H1 (cell line): ENCODE results near the gene FUNDC2. TPM values are rescaled to one million over a fixed set of nuclear protein-coding genes. Genes with fewer than 3 reads are reported as not detected.

ENCODE experiments used
- CTCF ChIA-PET: fragments of 300-600 bp; sonication (Branson Sonifier 250); formaldehyde crosslinking; loops from one replicate; lab custom pipeline; 2021; ENCODE audit not compliant: partially characterized antibody; lab: Charles Lee
- POLR2A ChIA-PET: fragments of 300-600 bp; sonication (Branson Sonifier 250); formaldehyde crosslinking; loops from one replicate; lab custom pipeline; 2021; ENCODE audit warnings: inconsistent platforms; ENCODE audit not compliant: partially characterized antibody; lab: Charles Lee
- DNase-seq, 2 experiments: peaks; one replicate each; pipeline versions ENCODE4 v3.0.0 to v3.0.0-alpha.2; 2010 to 2022; ENCODE audit warnings: low spot score in 2 of 2, low read depth in 1 of 2, mixed read lengths in 1 of 2
- FAIRE-seq: peaks from 2 replicates; lab custom pipeline; 2011; peaks lifted over from hg19 to GRCh38; lab: Jason Lieb, UNC
- H2AFZ ChIP-seq: 2 replicates; pipeline ENCODE4 v1.8.1; 2012; ENCODE audit warnings: low read length, inconsistent platforms
- H2AK5ac ChIP-seq: 2 replicates; pipeline ENCODE4 v1.6.1; 2013; ENCODE audit warnings: low read depth, low read length
- H2BK120ac ChIP-seq: replicated peaks from 2 replicates; pipeline ENCODE3; 2013; ENCODE audit warnings: low read depth, low read length, inconsistent platforms
- H2BK12ac ChIP-seq: 2 replicates; pipeline ENCODE4 v1.6.1; 2013; ENCODE audit warnings: low read depth, low read length
- H2BK15ac ChIP-seq: 2 replicates; pipeline ENCODE4 v1.6.1; 2013; ENCODE audit warnings: low read length
- H2BK20ac ChIP-seq: 2 replicates; pipeline ENCODE4 v1.6.1; 2013; ENCODE audit warnings: low read length
- H2BK5ac ChIP-seq: 2 replicates; pipeline ENCODE4 v1.6.1; 2013; ENCODE audit warnings: low read depth, low read length
- H3K14ac ChIP-seq: 2 replicates; pipeline ENCODE4 v1.6.1; 2013; ENCODE audit warnings: inconsistent platforms; ENCODE audit not compliant: insufficient read length
- H3K18ac ChIP-seq: 2 replicates; pipeline ENCODE4 v1.6.1; 2013; ENCODE audit warnings: low read length; ENCODE audit errors: extremely low read depth
- H3K23ac ChIP-seq: 2 replicates; pipeline ENCODE4 v1.6.1; 2013; ENCODE audit warnings: inconsistent platforms; ENCODE audit not compliant: insufficient read length
- H3K23me2 ChIP-seq: 2 replicates; pipeline ENCODE4 v1.6.1; 2013; ENCODE audit warnings: low read depth, low read length
- H3K27ac ChIP-seq: 2 replicates; pipeline ENCODE4 v1.6.1; 2011; ENCODE audit warnings: low read depth, low read length, inconsistent platforms
- H3K27me3 ChIP-seq, 4 experiments: replicated peaks in 1 of 4; 1 replicate in 1 of 4; 2 replicates in 3 of 4; pipeline versions ENCODE4 v1.6.1 to v1.8.1; 2011 to 2013; ENCODE audit warnings: low read length in 3 of 4, mild to moderate bottlenecking in 3 of 4, inconsistent platforms in 2 of 4, mixed read lengths in 2 of 4, moderate library complexity in 1 of 4; ENCODE audit not compliant: control insufficient read depth in 3 of 4, insufficient read depth in 3 of 4; ENCODE audit errors: extremely low read depth in 1 of 4
- H3K36me3 ChIP-seq, 4 experiments: 2 replicates each; pipeline versions ENCODE4 v1.6.1 to v1.8.1; 2011 to 2013; ENCODE audit warnings: mild to moderate bottlenecking in 4 of 4, low read length in 3 of 4, moderate library complexity in 2 of 4, control low read depth in 1 of 4, inconsistent platforms in 1 of 4; ENCODE audit not compliant: insufficient read depth in 4 of 4, control insufficient read depth in 2 of 4
- H3K4ac ChIP-seq: replicated peaks from 2 replicates; pipeline ENCODE3; 2013; ENCODE audit warnings: low read length, low read depth, mixed read lengths, inconsistent platforms; ENCODE audit not compliant: insufficient read length
- H3K4me1 ChIP-seq, 4 experiments: replicated peaks in 1 of 4; 1 replicate in 1 of 4; 2 replicates in 3 of 4; pipeline versions ENCODE4 v1.6.1 to v1.8.1; 2011 to 2013; ENCODE audit warnings: low read length in 3 of 4, inconsistent platforms in 2 of 4, mixed read lengths in 1 of 4; ENCODE audit not compliant: insufficient read depth in 4 of 4, control insufficient read depth in 3 of 4
- H3K4me2 ChIP-seq, 2 experiments: 2 replicates each; pipeline versions ENCODE4 v1.6.1 to v1.8.1; 2011 to 2013; ENCODE audit warnings: low read depth in 2 of 2, low read length in 2 of 2, control low read depth in 1 of 2, inconsistent platforms in 1 of 2, mild to moderate bottlenecking in 1 of 2; ENCODE audit not compliant: insufficient read depth in 1 of 2
- H3K4me3 ChIP-seq, 4 experiments: fragments of 200-600, 300-600 bp in 1 of 4; sonication (generic), shearing (Covaris generic), sonication (Bioruptor Twin) in 1 of 4; 2 replicates each; pipeline versions ENCODE4 v1.5.1 to v1.8.1; 2011 to 2016; ENCODE audit warnings: low read length in 4 of 4, low read depth in 3 of 4, control low read depth in 2 of 4, inconsistent platforms in 2 of 4, mild to moderate bottlenecking in 2 of 4, mixed read lengths in 1 of 4, moderate library complexity in 1 of 4; ENCODE audit not compliant: insufficient read depth in 2 of 4; ENCODE audit errors: extremely low read depth in 1 of 4
- H3K56ac ChIP-seq: replicated peaks from 2 replicates; pipeline ENCODE3; 2013; ENCODE audit warnings: low read depth, mild to moderate bottlenecking, mixed read lengths, low read length, inconsistent platforms; ENCODE audit not compliant: insufficient read length
- H3K79me1 ChIP-seq: 2 replicates; pipeline ENCODE4 v1.6.1; 2013; ENCODE audit warnings: low read depth, low read length, control low read depth
- H3K79me2 ChIP-seq, 2 experiments: 2 replicates each; pipeline versions ENCODE4 v1.6.1 to v1.8.1; 2012 to 2013; ENCODE audit warnings: low read length in 2 of 2, mild to moderate bottlenecking in 2 of 2, inconsistent platforms in 1 of 2; ENCODE audit not compliant: insufficient read depth in 2 of 2, control insufficient read depth in 1 of 2
- H3K9ac ChIP-seq, 4 experiments: replicated peaks in 1 of 4; 1 replicate in 1 of 4; 2 replicates in 3 of 4; pipeline versions ENCODE4 v1.6.1 to v1.8.1; 2011 to 2013; ENCODE audit warnings: low read depth in 3 of 4, low read length in 3 of 4, control low read depth in 2 of 4, mild to moderate bottlenecking in 2 of 4, moderate library complexity in 2 of 4, inconsistent platforms in 1 of 4; ENCODE audit errors: extremely low read depth in 1 of 4
- H3K9me3 ChIP-seq, 2 experiments: 2 replicates each; pipeline versions ENCODE4 v1.6.1 to v1.8.1; 2012 to 2013; ENCODE audit warnings: mild to moderate bottlenecking in 2 of 2, moderate library complexity in 2 of 2, control low read depth in 1 of 2, inconsistent platforms in 1 of 2, low read depth in 1 of 2, low read length in 1 of 2, mixed read lengths in 1 of 2; ENCODE audit not compliant: insufficient read depth in 2 of 2
- H4K20me1 ChIP-seq, 2 experiments: replicated peaks in 1 of 2; 2 replicates each; pipeline versions ENCODE3 to v1.8.1; 2011 to 2013; ENCODE audit warnings: inconsistent platforms in 2 of 2, low read length in 2 of 2, mild to moderate bottlenecking in 1 of 2; ENCODE audit not compliant: insufficient read depth in 2 of 2, control insufficient read depth in 1 of 2
- H4K5ac ChIP-seq: 2 replicates; pipeline ENCODE4 v1.6.1; 2013; ENCODE audit warnings: low read length, low read depth, mixed read lengths, inconsistent platforms; ENCODE audit not compliant: insufficient read length
- H4K8ac ChIP-seq: 2 replicates; pipeline ENCODE4 v1.8.0; 2013; ENCODE audit warnings: mild to moderate bottlenecking, moderate library complexity, low read length, inconsistent platforms; ENCODE audit not compliant: insufficient read depth; ENCODE audit errors: extremely low read depth
- H4K91ac ChIP-seq: replicated peaks from 2 replicates; pipeline ENCODE3; 2013; ENCODE audit warnings: low read length, mixed read lengths, inconsistent platforms; ENCODE audit not compliant: insufficient read length
- JUND ChIP-seq: IDR thresholded peaks from 2 replicates; pipeline ENCODE4 v1.6.1; 2011; ENCODE audit warnings: mild to moderate bottlenecking, improper control_type of control experiment, low read length
- POU5F1 ChIP-seq: IDR thresholded peaks from 2 replicates; pipeline ENCODE4 v1.6.1; 2011; ENCODE audit warnings: low read depth, mild to moderate bottlenecking, low read length, moderate library complexity
- RAD21 ChIP-seq, 2 experiments: IDR thresholded peaks in 1 of 2; conservative IDR thresholded peaks in 1 of 2; 2 replicates each; pipeline ENCODE4 v1.6.1; 2011; ENCODE audit warnings: low read depth in 2 of 2, low read length in 2 of 2, improper control_type of control experiment in 1 of 2, inconsistent platforms in 1 of 2, mild to moderate bottlenecking in 1 of 2, moderate library complexity in 1 of 2
- RXRA ChIP-seq: IDR thresholded peaks from 2 replicates; pipeline ENCODE4 v1.6.1; 2011; ENCODE audit warnings: low read depth, mild to moderate bottlenecking, low read length, moderate library complexity; ENCODE audit not compliant: insufficient read depth
- WGBS, 2 experiments: shearing (Covaris generic) in 1 of 2; methylation state at CpG; one replicate each; pipeline versions ENCODE4 v1.1.6 to v1.1.7; 2013 to 2015; ENCODE audit warnings: low lambda C conversion rate in 2 of 2, mixed read lengths in 2 of 2, inconsistent platforms in 1 of 2, low coverage in 1 of 2, missing lambda C conversion rate in 1 of 2; ENCODE audit not compliant: insufficient replicate concordance in 2 of 2, insufficient coverage in 1 of 2, insufficient read length in 1 of 2; ENCODE audit errors: extremely low coverage in 1 of 2, missing lambda C conversion rate in 1 of 2; 5-methylcytosine and 5-hydroxymethylcytosine counted together
- polyA plus RNA-seq, 7 experiments: library from polyadenylated mRNA; depleted of rRNA in 3 of 7; stranded (reverse) in 5 of 7; unstranded in 2 of 7; fragments of >200 nt in 5 of 7; fragments of 200-250 nt in 2 of 7; gene quantifications; 1 replicate in 5 of 7; 2 replicates in 1 of 7; 4 replicates in 1 of 7; pipeline versions ENCODE4 v1.2.1 to v1.2.3, GENCODE V29; 2011 to 2013; ENCODE audit warnings: missing spikeins in 2 of 7, mixed read lengths in 2 of 7
- total RNA-seq: library from RNA; stranded (reverse); fragmentation: NEBNext Ultra II Directional; extraction: Animal tissue kit (Norgen Biotek cat#: 25700); gene quantifications from 2 replicates; pipeline ENCODE4 v1.2.1, GENCODE V29; 2021
- TF ChIP-seq, protein P1 (sequence below), 3 experiments: IDR thresholded peaks; 1 replicate in 2 of 3; 2 replicates in 1 of 3; pipeline versions ENCODE4 v1.5.1 to v1.6.1; 2011; ENCODE audit warnings: low read length in 3 of 3, mild to moderate bottlenecking in 3 of 3, inconsistent platforms in 2 of 3, low read depth in 1 of 3, moderate library complexity in 1 of 3; ENCODE audit not compliant: insufficient read depth in 1 of 3; ENCODE audit errors: control extremely low read depth in 1 of 3

FUNDC2 gene
- total and polyA plus RNA-seq, 2 of the 8 experiments (the other 6 are each of a cell fraction or from before 2014, with no cell fraction given) = 67.7 to 93.7 TPM

DNA sequence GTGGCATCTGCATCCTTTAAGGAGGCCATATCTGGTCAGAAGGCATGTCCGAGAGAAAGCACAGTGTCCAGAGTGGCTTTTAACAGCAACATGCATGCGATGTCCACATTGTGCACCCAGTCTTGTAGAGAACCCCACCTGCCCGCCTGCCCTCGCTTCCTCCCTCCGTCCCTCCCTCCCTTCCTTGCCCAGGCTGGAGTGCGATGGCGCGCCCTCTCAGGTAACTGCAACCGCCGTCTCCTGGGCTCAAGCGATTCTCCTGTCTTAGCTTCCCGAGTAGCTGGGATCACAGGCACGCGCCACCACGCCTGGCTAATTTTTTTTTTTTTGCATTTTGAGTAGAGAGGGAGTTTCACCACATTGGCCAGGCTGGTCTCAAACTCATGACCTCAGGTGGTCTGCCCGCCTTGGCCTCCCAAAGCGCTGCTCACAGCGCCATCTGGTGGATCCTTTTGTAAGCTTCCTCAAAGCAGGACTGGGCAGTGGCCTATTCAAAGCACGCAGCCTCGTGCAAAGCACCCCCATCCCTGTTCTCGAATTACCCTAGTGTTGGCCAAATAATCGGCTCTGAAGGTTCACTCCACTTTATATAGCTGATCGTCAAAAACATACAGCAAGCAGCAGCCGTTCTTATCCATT is 59.7 kb downstream of the FUNDC2 start:
- POLR2A ChIA-PET = no interaction called here
- H3K18ac ChIP-seq = no peak overlapping the region
- no peaks in the 10 kb centered on the region for H3K27me3 ChIP-seq
- FAIRE-seq (peak; percentile 84), DNase-seq (peak; percentile 27 to 63)
- H2AFZ ChIP-seq = no peak overlapping the region
- H4K5ac ChIP-seq = no peak overlapping the region
- no peak overlapping the region for H3K27ac ChIP-seq
- no peak overlapping the region for H3K23ac ChIP-seq
- no peak overlapping the region for H2BK12ac ChIP-seq
- no peaks in the 10 kb centered on the region for H3K9me3 ChIP-seq
- H3K4ac ChIP-seq = no peak overlapping the region
- H3K4me3 ChIP-seq = no peak overlapping the region
- H3K4me1 ChIP-seq = no peaks in the 10 kb centered on the region
- H3K79me1 ChIP-seq = no peaks in the 10 kb centered on the region
- no peak overlapping the region for H3K14ac ChIP-seq
- H3K79me2 ChIP-seq = no peaks in the 10 kb centered on the region
- H3K23me2 ChIP-seq = no peaks in the 10 kb centered on the region
- no peak overlapping the region for H2BK20ac ChIP-seq
- WGBS, 2 experiments = 69% methylated on average over 16 of the region's 24 CpGs; no CpG with 5 or more reads in 1 of the 2 experiments
- CTCF ChIA-PET = interaction anchor here (0.9 to 3.7 kb wide), 11 partner anchors 8 to 191 kb away, joined by 3 to 13 read pairs (median 3); no protein-coding TSS in a partner anchor
- H2BK120ac ChIP-seq = no peak overlapping the region
- no peak overlapping the region for H2BK15ac ChIP-seq
- no peak overlapping the region for H2AK5ac ChIP-seq
- H4K20me1 ChIP-seq = no peaks in the 10 kb centered on the region
- H3K9ac ChIP-seq = no peak overlapping the region
- H2BK5ac ChIP-seq = no peak overlapping the region
- H3K36me3 ChIP-seq = peaks cover 0 to 11% (median 0%) of the 10 kb centered on the region in 4 experiments; a peak in 3 of 8 replicates
- H3K4me2 ChIP-seq = no peak overlapping the region
- H4K8ac ChIP-seq = no peak overlapping the region
- no peak overlapping the region for H4K91ac ChIP-seq
- TF ChIP-seq, protein P1, sequence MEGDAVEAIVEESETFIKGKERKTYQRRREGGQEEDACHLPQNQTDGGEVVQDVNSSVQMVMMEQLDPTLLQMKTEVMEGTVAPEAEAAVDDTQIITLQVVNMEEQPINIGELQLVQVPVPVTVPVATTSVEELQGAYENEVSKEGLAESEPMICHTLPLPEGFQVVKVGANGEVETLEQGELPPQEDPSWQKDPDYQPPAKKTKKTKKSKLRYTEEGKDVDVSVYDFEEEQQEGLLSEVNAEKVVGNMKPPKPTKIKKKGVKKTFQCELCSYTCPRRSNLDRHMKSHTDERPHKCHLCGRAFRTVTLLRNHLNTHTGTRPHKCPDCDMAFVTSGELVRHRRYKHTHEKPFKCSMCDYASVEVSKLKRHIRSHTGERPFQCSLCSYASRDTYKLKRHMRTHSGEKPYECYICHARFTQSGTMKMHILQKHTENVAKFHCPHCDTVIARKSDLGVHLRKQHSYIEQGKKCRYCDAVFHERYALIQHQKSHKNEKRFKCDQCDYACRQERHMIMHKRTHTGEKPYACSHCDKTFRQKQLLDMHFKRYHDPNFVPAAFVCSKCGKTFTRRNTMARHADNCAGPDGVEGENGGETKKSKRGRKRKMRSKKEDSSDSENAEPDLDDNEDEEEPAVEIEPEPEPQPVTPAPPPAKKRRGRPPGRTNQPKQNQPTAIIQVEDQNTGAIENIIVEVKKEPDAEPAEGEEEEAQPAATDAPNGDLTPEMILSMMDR (IDR thresholded peaks at IDR 0.05; ENCODE audit: control extremely low read depth in 1 of 3, insufficient read depth in 1 of 3, low read depth in 1 of 3, low read length in 3 of 3) = peak; percentile 53 to 72 (median 56)
- TF ChIP-seq RAD21 (IDR thresholded peaks at IDR 0.05 in 1 of 2, conservative IDR thresholded peaks at IDR 0.05 in 1 of 2; ENCODE audit: low read depth in 2 of 2, low read length in 2 of 2) (peak; percentile 37 to 54; a peak in 3 of 4 replicates), JUND (no peak), RXRA (no peak), POU5F1 (no peak)
- H3K56ac ChIP-seq = no peak overlapping the region
